Panc1 (cell line): ENCODE results near the gene KCND3. TPM values are rescaled to one million over a fixed set of nuclear protein-coding genes. Genes with fewer than 3 reads are reported as not detected.

Experiments
- ATAC-seq: fragments of 200-7000 bp; cut with Tn5 transposase; 2 replicates; pipeline ENCODE4 v1.9.1; 2020; ENCODE audit warnings: mild to moderate bottlenecking, moderate library complexity
- BruUV-seq: library from RNA; stranded (reverse); fragments of 400-500 nt; replicated peaks from 2 replicates; lab custom pipeline; 2021; lab: Mats Ljungman, UMichigan
- CTCF ChIA-PET: fragments of 300-600 bp; sonication (Branson Sonifier 250); formaldehyde crosslinking; loops from one replicate; lab custom pipeline; 2022; ENCODE audit warnings: antibody characterized with exemption; lab: Charles Lee
- POLR2A ChIA-PET: fragments of 300-600 bp; sonication (Branson Sonifier 250); formaldehyde crosslinking; loops from one replicate; lab custom pipeline; 2022; ENCODE audit warnings: antibody characterized with exemption; lab: Charles Lee
- DNase-seq: peaks from one replicate; pipeline ENCODE4 v3.0.0-alpha.2; 2010; ENCODE audit warnings: low read depth, low spot score
- H3K27ac ChIP-seq: 2 replicates; pipeline ENCODE4 v1.5.1; 2011; ENCODE audit warnings: mild to moderate bottlenecking, low read length, inconsistent platforms
- H3K27me3 ChIP-seq: fragments of 200-500 bp; sonication (Bioruptor generic); 2 replicates; pipeline ENCODE4 v1.6.0; 2014; ENCODE audit warnings: low read length, inconsistent platforms; ENCODE audit not compliant: control insufficient read depth, insufficient read depth
- H3K36me3 ChIP-seq: fragments of 200-500 bp; sonication (Bioruptor generic); 2 replicates; pipeline ENCODE4 v1.5.1; 2014; ENCODE audit warnings: inconsistent platforms, mild to moderate bottlenecking, low read length, moderate library complexity; ENCODE audit not compliant: control insufficient read depth, insufficient read depth
- H3K4me1 ChIP-seq: 2 replicates; pipeline ENCODE4 v1.5.1; 2011; ENCODE audit warnings: inconsistent platforms, mild to moderate bottlenecking, low read length, moderate library complexity; ENCODE audit not compliant: control insufficient read depth, insufficient read depth
- H3K4me3 ChIP-seq, 2 experiments: 2 replicates each; pipeline ENCODE4 v1.5.1; 2011 to 2012; ENCODE audit warnings: low read depth in 2 of 2, low read length in 2 of 2, mild to moderate bottlenecking in 2 of 2, inconsistent platforms in 1 of 2, moderate library complexity in 1 of 2
- H3K9me3 ChIP-seq: fragments of 200-500 bp; sonication (Bioruptor generic); 2 replicates; pipeline ENCODE4 v1.5.1; 2014; ENCODE audit warnings: low read depth, mild to moderate bottlenecking, inconsistent platforms, low read length, moderate library complexity; ENCODE audit not compliant: control insufficient read depth, insufficient read depth
- CTCF ChIP-seq: fragments of 450-650 bp; IDR thresholded peaks from 2 replicates; pipeline ENCODE4 v1.5.1; 2017; ENCODE audit warnings: mild to moderate bottlenecking
- POLR2AphosphoS5 ChIP-seq: IDR thresholded peaks from 2 replicates; pipeline ENCODE4 v1.6.1; 2012; ENCODE audit warnings: mild to moderate bottlenecking, low read depth, low read length, moderate library complexity
- REST ChIP-seq, 2 experiments: IDR thresholded peaks; 2 replicates each; pipeline ENCODE4 v1.6.1; 2011 to 2012; ENCODE audit warnings: low read depth in 2 of 2, control low read depth in 1 of 2, low read length in 1 of 2, mild to moderate bottlenecking in 1 of 2, moderate library complexity in 1 of 2; ENCODE audit not compliant: insufficient read depth in 1 of 2
- SIN3A ChIP-seq: IDR thresholded peaks from 2 replicates; pipeline ENCODE4 v1.6.1; 2012; ENCODE audit warnings: low read depth, mild to moderate bottlenecking, low read length, moderate library complexity, borderline replicate concordance; ENCODE audit not compliant: insufficient read depth
- TCF7L2 ChIP-seq: IDR thresholded peaks from 2 replicates; pipeline ENCODE4 v1.6.1; 2011; ENCODE audit warnings: mild to moderate bottlenecking, low read depth, low read length, inconsistent platforms
- in situ Hi-C: cut with HindIII; loops from 2 replicates; pipeline ENCODE4 v1.10.0; 2016; ENCODE audit warnings: low sequenced_read_pairs, low pct_unique_long_range_greater_than_20kb
- intact Hi-C: fragments of 100-400 bp; cut with micrococcal nuclease; formaldehyde crosslinking; loops from one replicate; pipeline ENCODE4 v1.10.0; 2022; ENCODE audit not compliant: unreplicated experiment
- total RNA-seq: library from RNA; stranded (reverse); gene quantifications from one replicate; pipeline ENCODE4 v1.2.1, GENCODE V29; 2021; ENCODE audit not compliant: unreplicated experiment

KCND3 gene
- total RNA-seq, 1 experiment from 2014 or later: not detected

DNA sequence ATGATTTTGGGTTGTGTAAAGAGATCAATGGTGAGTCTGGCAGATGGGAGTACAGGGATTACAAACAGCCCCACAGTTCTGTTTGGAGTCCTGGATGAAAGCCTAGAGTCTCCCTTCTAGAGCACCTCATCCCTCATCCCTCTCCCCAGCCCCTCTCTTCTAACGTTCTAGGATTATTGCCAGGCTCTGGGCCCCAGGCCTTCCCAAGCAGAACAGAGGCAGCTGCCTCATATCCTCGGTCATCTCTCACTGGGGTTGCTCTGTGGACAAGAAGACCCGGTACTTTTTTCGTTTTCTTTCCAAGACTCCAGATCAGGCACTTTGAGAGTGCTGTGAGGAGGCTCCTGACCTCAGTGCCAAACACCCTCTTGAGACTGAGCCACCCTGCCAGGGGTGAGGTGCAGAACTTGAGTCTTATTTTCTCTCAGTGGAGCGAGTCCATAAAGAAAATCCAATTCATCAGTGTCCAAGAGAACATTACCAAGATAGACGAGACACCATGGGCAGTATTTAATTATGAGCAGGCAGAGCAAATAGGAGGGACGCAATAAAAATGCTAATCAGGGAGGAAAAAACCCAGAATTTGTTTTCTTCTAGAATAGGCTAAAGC is 17.1 kb upstream of the KCND3 start:
- no peak for ATAC-seq
- H3K4me3 ChIP-seq: no peak overlapping the region
- TF ChIP-seq SIN3A (no peak), REST (IDR thresholded peaks at IDR 0.05; ENCODE audit: insufficient read depth in 1 of 2, low read depth in 2 of 2, low read length in 1 of 2) (no peak)
- ChIA-PET POLR2A (no interaction called here), CTCF (no interaction called here)
- no peaks in the 10 kb centered on the region for H3K27me3 ChIP-seq
- H3K27ac ChIP-seq: no peak overlapping the region
- no peak for DNase-seq
- H3K36me3 ChIP-seq: no peaks in the 10 kb centered on the region
- H3K9me3 ChIP-seq: no peaks in the 10 kb centered on the region
- in situ Hi-C loops: no loop called here
- intact Hi-C loops: no loop called here
- H3K4me1 ChIP-seq: no peaks in the 10 kb centered on the region
- no TSS peak for BruUV-seq

- H3K9me3 ChIP-seq: no peaks in the 10 kb centered on the region
- DNase-seq: no peak
- H3K36me3 ChIP-seq: no peaks in the 10 kb centered on the region
- no peak for ATAC-seq
- no peak for TF ChIP-seq CTCF
- TF ChIP-seq TCF7L2: no peak
- TF ChIP-seq REST (IDR thresholded peaks at IDR 0.05; ENCODE audit: insufficient read depth in 1 of 2, low read depth in 2 of 2, low read length in 1 of 2): no peak
- TF ChIP-seq POLR2AphosphoS5: no peak
- no peak for TF ChIP-seq SIN3A
- POLR2A ChIA-PET: no interaction called here
- peaks cover 2% of the 10 kb centered on the region; the same call in 1 of the 2 replicates for H3K27me3 ChIP-seq
- intact Hi-C loops: no loop called here
- in situ Hi-C loops: no loop called here
- H3K27ac ChIP-seq: no peak overlapping the region
- no peak overlapping the region for H3K4me3 ChIP-seq
- CTCF ChIA-PET: no interaction called here
- BruUV-seq: no TSS peak
- no peaks in the 10 kb centered on the region for H3K4me1 ChIP-seq
Observed at GRCh38 chr1:112004076-112004475, 14.6 kb upstream of the KCND3 start.
